Endothelial cell of umbilical vein (primary cell): ENCODE measurements around the gene TSPEAR. TPM values are rescaled to one million over a fixed set of nuclear protein-coding genes. Genes with fewer than 3 reads are reported as not detected.

Source experiments
- BruUV-seq: library from RNA; stranded (reverse); fragments of 400-500 nt; replicated peaks from 2 replicates; lab custom pipeline; 2021; lab: Mats Ljungman, UMichigan
- CTCF ChIA-PET: fragments of 300-600, 350-600 bp; sonication (Branson Sonifier 250); formaldehyde crosslinking; loops from one replicate; lab custom pipeline; 2021; ENCODE audit warnings: antibody characterized with exemption, inconsistent platforms; lab: Charles Lee
- POLR2A ChIA-PET: fragments of 300-600, 350-600 bp; sonication (Branson Sonifier 250); formaldehyde crosslinking; loops from one replicate; lab custom pipeline; 2021; ENCODE audit warnings: antibody characterized with exemption, inconsistent platforms; lab: Charles Lee
- DNase-seq: peaks from one replicate; pipeline ENCODE4 v3.0.0-alpha.2; 2011; ENCODE audit warnings: low read depth, low spot score
- FAIRE-seq: peaks from 2 replicates; lab custom pipeline; 2011; peaks lifted over from hg19 to GRCh38; lab: Jason Lieb, UNC
- H2AFZ ChIP-seq: 2 replicates; pipeline ENCODE4 v1.6.0; 2012; ENCODE audit warnings: low read depth, low read length, control low read depth, inconsistent platforms
- H3K27ac ChIP-seq: 2 replicates; pipeline ENCODE4 v1.5.1; 2011; ENCODE audit warnings: low read depth, mild to moderate bottlenecking, control low read depth, low read length, moderate library complexity; ENCODE audit not compliant: insufficient read depth
- H3K27me3 ChIP-seq, 2 experiments: 2 replicates each; pipeline versions ENCODE4 v1.6.0 to v1.6.1; 2011; ENCODE audit warnings: low read length in 2 of 2, mixed read lengths in 1 of 2; ENCODE audit not compliant: control insufficient read depth in 2 of 2, insufficient read depth in 2 of 2
- H3K36me3 ChIP-seq, 2 experiments: 2 replicates in 1 of 2; 3 replicates in 1 of 2; pipeline ENCODE4 v1.5.1; 2011; ENCODE audit warnings: low read length in 2 of 2, mild to moderate bottlenecking in 1 of 2, moderate library complexity in 1 of 2; ENCODE audit not compliant: control insufficient read depth in 2 of 2, insufficient read depth in 2 of 2; ENCODE audit errors: extremely low read depth in 1 of 2
- H3K4me1 ChIP-seq: 3 replicates; pipeline ENCODE4 v1.5.1; 2011; ENCODE audit warnings: mild to moderate bottlenecking, low read length; ENCODE audit not compliant: control insufficient read depth, insufficient read depth; ENCODE audit errors: extremely low read depth
- H3K4me2 ChIP-seq: 2 replicates; pipeline ENCODE4 v1.6.1; 2011; ENCODE audit warnings: low read length, control low read depth, mixed read lengths; ENCODE audit not compliant: insufficient read depth
- H3K4me3 ChIP-seq, 3 experiments: fragments of 200-600 bp in 1 of 3; sonication (generic), shearing (Covaris generic) in 1 of 3; replicated peaks in 1 of 3; 2 replicates each; pipeline ENCODE4 v1.5.1; 2011 to 2016; ENCODE audit warnings: control low read depth in 3 of 3, low read length in 3 of 3, mild to moderate bottlenecking in 2 of 3, inconsistent platforms in 1 of 3, low read depth in 1 of 3, moderate library complexity in 1 of 3; ENCODE audit not compliant: insufficient read depth in 1 of 3
- H3K79me2 ChIP-seq: 2 replicates; pipeline ENCODE4 v1.6.0; 2012; ENCODE audit warnings: low read length, inconsistent platforms; ENCODE audit not compliant: control insufficient read depth, insufficient read depth
- H3K9ac ChIP-seq: replicated peaks from 2 replicates; pipeline ENCODE3; 2011; ENCODE audit warnings: low read length, control low read depth; ENCODE audit not compliant: insufficient read depth; ENCODE audit errors: extremely low read depth
- H3K9me1 ChIP-seq: replicated peaks from 3 replicates; pipeline ENCODE4 v1.6.0; 2011; ENCODE audit warnings: mild to moderate bottlenecking, low read length; ENCODE audit not compliant: control insufficient read depth, insufficient read depth; ENCODE audit errors: extremely low read depth
- H3K9me3 ChIP-seq: replicated peaks from 2 replicates; pipeline ENCODE4 v1.5.1; 2012; ENCODE audit warnings: low read length, inconsistent platforms; ENCODE audit not compliant: control insufficient read depth, insufficient read depth
- H4K20me1 ChIP-seq: replicated peaks from 2 replicates; pipeline ENCODE3; 2011; ENCODE audit warnings: mild to moderate bottlenecking, low read length; ENCODE audit not compliant: control insufficient read depth, insufficient read depth; ENCODE audit errors: extremely low read depth
- CTCF ChIP-seq, 2 donors: IDR thresholded peaks; 1 replicate in 1 of 2; 2 replicates in 1 of 2; pipeline ENCODE4 v1.5.1; 2011; ENCODE audit warnings: low read length in 2 of 2, mild to moderate bottlenecking in 2 of 2, moderate library complexity in 2 of 2, control low read depth in 1 of 2, inconsistent platforms in 1 of 2, low read depth in 1 of 2; ENCODE audit not compliant: insufficient read depth in 1 of 2; ENCODE audit errors: extremely low read depth in 1 of 2
- FOS ChIP-seq: IDR thresholded peaks from 2 replicates; pipeline ENCODE4 v1.6.1; 2011; ENCODE audit warnings: mild to moderate bottlenecking, low read length, moderate library complexity, borderline replicate concordance; ENCODE audit not compliant: insufficient read depth
- GATA2 ChIP-seq: IDR thresholded peaks from 2 replicates; pipeline ENCODE4 v1.7.0; 2011; ENCODE audit warnings: low read depth, mild to moderate bottlenecking, moderate library complexity, mixed read lengths, low read length; ENCODE audit not compliant: insufficient read length, insufficient read depth
- MAX ChIP-seq: IDR thresholded peaks from 2 replicates; pipeline ENCODE4 v1.6.1; 2011; ENCODE audit not compliant: insufficient read depth, insufficient read length
- MYC ChIP-seq: IDR thresholded peaks from one replicate; pipeline ENCODE4 v1.6.1; 2011; ENCODE audit warnings: mild to moderate bottlenecking, low read depth, low read length
- POLR2AphosphoS5 ChIP-seq: IDR thresholded peaks from 2 replicates; pipeline ENCODE4 v1.6.1; 2012; ENCODE audit warnings: low read depth, mild to moderate bottlenecking, control low read depth, low read length, moderate library complexity; ENCODE audit not compliant: insufficient read depth
- dilution Hi-C: fragments of 300-500 bp; cut with MboI; formaldehyde crosslinking; loops from one replicate; pipeline ENCODE4 v1.15.0; 2019; ENCODE audit warnings: low sequenced_read_pairs; ENCODE audit not compliant: extremely low pct_ligation_motif_present
- intact Hi-C: fragments of 100-400 bp; cut with micrococcal nuclease; formaldehyde crosslinking; loops from one replicate; pipeline ENCODE4 v1.10.0; 2022
- polyA plus RNA-seq, 4 experiments: library from polyadenylated mRNA; depleted of rRNA in 3 of 4; stranded (reverse) in 3 of 4; unstranded in 1 of 4; fragments of >200 nt; gene quantifications; 2 replicates each; pipeline versions ENCODE4 v1.2.1 to v1.2.3, GENCODE V29; 2011 to 2012; ENCODE audit warnings: missing spikeins in 1 of 4
- total RNA-seq: library from RNA; stranded (reverse); gene quantifications from 2 replicates; pipeline ENCODE4 v1.2.3, GENCODE V29; 2021

TSPEAR gene
- total and polyA plus RNA-seq, 2 donors (not counting 3 experiments of a cell fraction or from before 2014, with no cell fraction given) = 0.01 TPM; not detected in 1

- Histone ChIP-seq H3K27me3 (peaks cover 0 to 2% of the 10 kb centered on the region in 2 experiments), H3K9me3 (no peaks in the 10 kb centered on the region), H3K4me2 (no peak overlapping the region), H3K79me2 (no peaks in the 10 kb centered on the region), H2AFZ (no peak overlapping the region), H3K9me1 (no peaks in the 10 kb centered on the region), H3K27ac (no peak overlapping the region), H3K4me3 (no peak overlapping the region), H4K20me1 (no peaks in the 10 kb centered on the region), H3K4me1 (no peaks in the 10 kb centered on the region), H3K9ac (no peak overlapping the region), H3K36me3 (no peaks in the 10 kb centered on the region)
- no TSS peak for BruUV-seq
- POLR2A ChIA-PET = no interaction called here
- CTCF ChIA-PET = interaction anchor here (1.4 kb wide), 1 partner anchor 194 kb away, joined by 4 read pairs; no protein-coding TSS in a partner anchor
- TF ChIP-seq CTCF (IDR thresholded peaks at IDR 0.05; ENCODE audit: extremely low read depth in 1 of 2, insufficient read depth in 1 of 2, low read depth in 1 of 2, low read length in 2 of 2) (no peak), GATA2 (no peak), FOS (no peak), MAX (no peak), MYC (no peak), POLR2AphosphoS5 (no peak)
- intact Hi-C loops = no loop called here
- DNase-seq = no peak
- dilution Hi-C loops = no loop called here
- no peak for FAIRE-seq
Measured at GRCh38 chr21:44599264-44600029, 111.9 kb downstream of the TSPEAR start.
